ENCODE measurements around the gene KCTD17. TPM values are rescaled to one million over a fixed set of nuclear protein-coding genes. Genes with fewer than 3 reads are reported as not detected.

KCTD17 gene
- total RNA-seq, 4 donors from 2014 or later, result 17.9 to 35.8 (median 28.7) TPM

GRCh38 chr22:37021710-37022482, 29.6 kb upstream of the KCTD17 start:
- DNase-seq (ENCODE audit: extremely low spot score), result no peak
- WGBS, result 72% methylated on average over 13 of the region's 13 CpGs
- no peak for TF ChIP-seq POLR2A (IDR thresholded peaks at IDR 0.05; ENCODE audit: low read depth)
- TF ChIP-seq, protein P1, sequence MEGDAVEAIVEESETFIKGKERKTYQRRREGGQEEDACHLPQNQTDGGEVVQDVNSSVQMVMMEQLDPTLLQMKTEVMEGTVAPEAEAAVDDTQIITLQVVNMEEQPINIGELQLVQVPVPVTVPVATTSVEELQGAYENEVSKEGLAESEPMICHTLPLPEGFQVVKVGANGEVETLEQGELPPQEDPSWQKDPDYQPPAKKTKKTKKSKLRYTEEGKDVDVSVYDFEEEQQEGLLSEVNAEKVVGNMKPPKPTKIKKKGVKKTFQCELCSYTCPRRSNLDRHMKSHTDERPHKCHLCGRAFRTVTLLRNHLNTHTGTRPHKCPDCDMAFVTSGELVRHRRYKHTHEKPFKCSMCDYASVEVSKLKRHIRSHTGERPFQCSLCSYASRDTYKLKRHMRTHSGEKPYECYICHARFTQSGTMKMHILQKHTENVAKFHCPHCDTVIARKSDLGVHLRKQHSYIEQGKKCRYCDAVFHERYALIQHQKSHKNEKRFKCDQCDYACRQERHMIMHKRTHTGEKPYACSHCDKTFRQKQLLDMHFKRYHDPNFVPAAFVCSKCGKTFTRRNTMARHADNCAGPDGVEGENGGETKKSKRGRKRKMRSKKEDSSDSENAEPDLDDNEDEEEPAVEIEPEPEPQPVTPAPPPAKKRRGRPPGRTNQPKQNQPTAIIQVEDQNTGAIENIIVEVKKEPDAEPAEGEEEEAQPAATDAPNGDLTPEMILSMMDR (IDR thresholded peaks at IDR 0.05), result peak; percentile 46 to 74 (median 53)
- no peaks in the 10 kb centered on the region for H3K9me3 ChIP-seq
- H3K4me3 ChIP-seq, result no peak overlapping the region
- H3K27me3 ChIP-seq, result no peaks in the 10 kb centered on the region
- peaks cover 14 to 53% (median 30%) of the 10 kb centered on the region in 4 donors for H3K36me3 ChIP-seq
- H3K4me1 ChIP-seq, result peaks cover 47 to 66% (median 57%) of the 10 kb centered on the region in 4 donors
- intact Hi-C loops (cut with DNase I), result no loop called here
- no peak overlapping the region for H3K27ac ChIP-seq (replicated peaks in 1 of 4)

- H3K27me3 ChIP-seq, result no peaks in the 10 kb centered on the region
- no peak overlapping the region for H3K4me3 ChIP-seq
- TF ChIP-seq POLR2A (IDR thresholded peaks at IDR 0.05; ENCODE audit: low read depth) (no peak), EP300 (IDR thresholded peaks at IDR 0.05) (no peak), POLR2AphosphoS5 (IDR thresholded peaks at IDR 0.05) (no peak)
- TF ChIP-seq, protein P1 (IDR thresholded peaks at IDR 0.05), result no peak
- intact Hi-C loops (cut with DNase I), result no loop called here
- no peaks in the 10 kb centered on the region for H3K9me3 ChIP-seq
- H3K4me1 ChIP-seq, result peaks cover 39 to 58% (median 49%) of the 10 kb centered on the region in 4 donors
- DNase-seq (ENCODE audit: extremely low spot score), result no peak
- peaks cover 21 to 53% (median 34%) of the 10 kb centered on the region in 4 donors for H3K36me3 ChIP-seq
- no peak overlapping the region for H3K27ac ChIP-seq (replicated peaks in 1 of 4)
- WGBS, result 86% methylated on average over 12 of the region's 16 CpGs
These were observed 28.8 kb upstream of the KCTD17 start for GRCh38 chr22:37022483-37023337.

GRCh38 chr22:37023743-37024338, 27.7 kb upstream of the KCTD17 start:
- no peak for DNase-seq (ENCODE audit: extremely low spot score)
- no peak overlapping the region for H3K27ac ChIP-seq (replicated peaks in 1 of 4)

DNA sequence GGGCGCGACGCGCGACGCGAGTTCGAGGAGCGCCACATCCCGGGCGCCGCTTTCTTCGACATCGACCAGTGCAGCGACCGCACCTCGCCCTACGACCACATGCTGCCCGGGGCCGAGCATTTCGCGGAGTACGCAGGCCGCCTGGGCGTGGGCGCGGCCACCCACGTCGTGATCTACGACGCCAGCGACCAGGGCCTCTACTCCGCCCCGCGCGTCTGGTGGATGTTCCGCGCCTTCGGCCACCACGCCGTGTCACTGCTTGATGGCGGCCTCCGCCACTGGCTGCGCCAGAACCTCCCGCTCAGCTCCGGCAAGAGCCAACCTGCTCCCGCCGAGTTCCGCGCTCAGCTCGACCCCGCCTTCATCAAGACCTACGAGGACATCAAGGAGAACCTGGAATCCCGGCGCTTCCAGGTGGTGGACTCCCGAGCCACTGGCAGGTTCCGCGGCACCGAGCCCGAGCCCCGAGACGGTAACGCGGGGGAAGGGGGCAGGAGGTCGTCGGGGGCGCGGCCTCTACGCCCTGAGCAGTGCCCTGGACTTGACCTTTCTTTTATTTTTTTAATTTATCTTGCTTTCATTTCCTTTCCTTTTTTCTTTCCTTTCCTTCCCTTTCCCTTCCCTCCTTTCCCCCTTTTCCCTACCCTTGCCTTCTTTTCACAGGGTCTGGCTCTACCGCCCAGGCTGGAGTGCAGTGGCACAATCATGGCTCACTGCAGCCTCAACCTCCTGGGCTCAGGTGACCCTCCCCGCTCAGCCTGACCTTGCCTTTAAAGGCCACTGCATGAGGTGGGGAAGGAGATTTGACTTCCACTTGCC, 27.0 kb upstream of the KCTD17 start:
- peaks cover 29 to 68% (median 46%) of the 10 kb centered on the region in 4 donors for H3K36me3 ChIP-seq
- TF ChIP-seq EP300 (IDR thresholded peaks at IDR 0.05), result no peak
- TF ChIP-seq, protein P1 (IDR thresholded peaks at IDR 0.05), result no peak
- no peak for TF ChIP-seq POLR2A (IDR thresholded peaks at IDR 0.05; ENCODE audit: low read depth)
- TF ChIP-seq POLR2AphosphoS5 (IDR thresholded peaks at IDR 0.05), result no peak
- no peak overlapping the region for H3K4me3 ChIP-seq
- no peaks in the 10 kb centered on the region for H3K9me3 ChIP-seq
- intact Hi-C loops (cut with DNase I), result no loop called here
- peaks cover 30 to 46% (median 38%) of the 10 kb centered on the region in 4 donors for H3K4me1 ChIP-seq
- WGBS, result 87% methylated on average over 51 of the region's 71 CpGs
- DNase-seq (ENCODE audit: extremely low spot score), result no peak
- H3K27me3 ChIP-seq, result no peaks in the 10 kb centered on the region
- no peak overlapping the region for H3K27ac ChIP-seq (replicated peaks in 1 of 4)

More at GRCh38 chr22:37023743-37024338, 27.7 kb upstream of the KCTD17 start:
- intact Hi-C loops (cut with DNase I), result no loop called here
- H3K4me1 ChIP-seq, result peaks cover 30 to 46% (median 38%) of the 10 kb centered on the region in 4 donors
- H3K27me3 ChIP-seq, result no peaks in the 10 kb centered on the region
- H3K4me3 ChIP-seq, result no peak overlapping the region
- TF ChIP-seq, protein P1 (IDR thresholded peaks at IDR 0.05), result no peak
- no peak for TF ChIP-seq EP300 (IDR thresholded peaks at IDR 0.05)
- 94% methylated on average over 31 of the region's 34 CpGs for WGBS
- no peaks in the 10 kb centered on the region for H3K9me3 ChIP-seq
- H3K36me3 ChIP-seq, result peaks cover 22 to 61% (median 39%) of the 10 kb centered on the region in 4 donors

Data from esophagus muscularis mucosa (tissue), 4 donors.